Hepatocyte (in vitro differentiated cells): Measurements from ENCODE around the gene SBF2. TPM values are rescaled to one million over a fixed set of nuclear protein-coding genes. Genes with fewer than 3 reads are reported as not detected.
"Not testable (repeated sequence)": the region's sequence is repeated elsewhere in the genome, so short reads cannot be mapped to it uniquely, and the experiment has no call there.

Experiments
- DNase-seq: peaks from one replicate; pipeline ENCODE4 v3.0.0-alpha.2; 2016; ENCODE audit warnings: low spot score
- H2AFZ ChIP-seq: fragments of 200-600 bp; sonication (generic); 2 replicates; pipeline ENCODE4 v1.6.0; 2016; ENCODE audit warnings: antibody characterized with exemption, mild to moderate bottlenecking
- H3K27ac ChIP-seq: fragments of 200-600 bp; sonication (generic); 2 replicates; pipeline ENCODE4 v1.5.1; 2016; ENCODE audit warnings: mild to moderate bottlenecking
- H3K27me3 ChIP-seq: fragments of 200-600 bp; sonication (generic); 2 replicates; pipeline ENCODE4 v1.6.1; 2016
- H3K36me3 ChIP-seq: fragments of 200-600 bp; sonication (generic); replicated peaks from 2 replicates; pipeline ENCODE4 v1.5.1; 2016; ENCODE audit warnings: low read depth; ENCODE audit not compliant: insufficient read depth
- H3K4me1 ChIP-seq: fragments of 200-600 bp; sonication (generic); 2 replicates; pipeline ENCODE4 v1.5.1; 2016; ENCODE audit warnings: mild to moderate bottlenecking, moderate library complexity; ENCODE audit not compliant: insufficient read depth
- H3K4me2 ChIP-seq: fragments of 200-600 bp; sonication (generic); 2 replicates; pipeline ENCODE4 v1.6.0; 2016
- H3K4me3 ChIP-seq: fragments of 200-600 bp; sonication (generic); 2 replicates; pipeline ENCODE4 v1.5.1; 2016; ENCODE audit warnings: mild to moderate bottlenecking
- H3K79me2 ChIP-seq: fragments of 200-600 bp; sonication (generic); 2 replicates; pipeline ENCODE4 v1.6.0; 2017; ENCODE audit warnings: mild to moderate bottlenecking
- H3K9me2 ChIP-seq: fragments of 200-600 bp; sonication (generic); replicated peaks from 2 replicates; pipeline ENCODE4 v1.6.0; 2017; ENCODE audit warnings: mild to moderate bottlenecking; ENCODE audit not compliant: insufficient read depth
- H3K9me3 ChIP-seq: fragments of 200-600 bp; sonication (generic); 2 replicates; pipeline ENCODE4 v1.5.1; 2016; ENCODE audit warnings: low read depth, mild to moderate bottlenecking
- H4K20me1 ChIP-seq: fragments of 200-600 bp; sonication (generic); 2 replicates; pipeline ENCODE4 v1.6.0; 2016; ENCODE audit warnings: mild to moderate bottlenecking; ENCODE audit not compliant: insufficient read depth, poor library complexity, severe bottlenecking
- EZH2 ChIP-seq: fragments of 200-600 bp; sonication (generic); IDR thresholded peaks from 2 replicates; pipeline ENCODE4 v1.6.1; 2016; ENCODE audit warnings: antibody characterized with exemption, mild to moderate bottlenecking, borderline replicate concordance
- EZH2phosphoT487 ChIP-seq: fragments of 200-600 bp; sonication (generic); IDR thresholded peaks from one replicate; pipeline ENCODE4 v1.6.1; 2018; ENCODE audit warnings: antibody characterized with exemption, mild to moderate bottlenecking, low read depth, moderate library complexity; ENCODE audit not compliant: unreplicated experiment, severe bottlenecking
- WGBS: methylation state at CpG from one replicate; pipeline ENCODE4 v1.1.6; 2016; ENCODE audit warnings: low lambda C conversion rate; ENCODE audit errors: missing lambda C conversion rate; 5-methylcytosine and 5-hydroxymethylcytosine counted together
- polyA plus RNA-seq: library from polyadenylated mRNA; unstranded; fragments of >200 nt; fragmentation: Nextera tagmentation; extraction: Ambion mirVana; gene quantifications from 2 replicates; pipeline ENCODE4 v1.2.1, GENCODE V29; 2016
- total RNA-seq: library from RNA; depleted of rRNA; stranded (reverse); fragments of >200 nt; gene quantifications from 2 replicates; pipeline ENCODE4 v1.2.3, GENCODE V29; 2014
- TF ChIP-seq, protein P1 (sequence below): fragments of 200-600 bp; sonication (generic); IDR thresholded peaks from 2 replicates; pipeline ENCODE4 v1.5.1; 2016; ENCODE audit warnings: antibody characterized with exemption, mild to moderate bottlenecking; ENCODE audit not compliant: poor library complexity

The SBF2 gene
- total and polyA plus RNA-seq, 2 experiments from 2014 or later = 25.7 to 83.2 TPM

DNA sequence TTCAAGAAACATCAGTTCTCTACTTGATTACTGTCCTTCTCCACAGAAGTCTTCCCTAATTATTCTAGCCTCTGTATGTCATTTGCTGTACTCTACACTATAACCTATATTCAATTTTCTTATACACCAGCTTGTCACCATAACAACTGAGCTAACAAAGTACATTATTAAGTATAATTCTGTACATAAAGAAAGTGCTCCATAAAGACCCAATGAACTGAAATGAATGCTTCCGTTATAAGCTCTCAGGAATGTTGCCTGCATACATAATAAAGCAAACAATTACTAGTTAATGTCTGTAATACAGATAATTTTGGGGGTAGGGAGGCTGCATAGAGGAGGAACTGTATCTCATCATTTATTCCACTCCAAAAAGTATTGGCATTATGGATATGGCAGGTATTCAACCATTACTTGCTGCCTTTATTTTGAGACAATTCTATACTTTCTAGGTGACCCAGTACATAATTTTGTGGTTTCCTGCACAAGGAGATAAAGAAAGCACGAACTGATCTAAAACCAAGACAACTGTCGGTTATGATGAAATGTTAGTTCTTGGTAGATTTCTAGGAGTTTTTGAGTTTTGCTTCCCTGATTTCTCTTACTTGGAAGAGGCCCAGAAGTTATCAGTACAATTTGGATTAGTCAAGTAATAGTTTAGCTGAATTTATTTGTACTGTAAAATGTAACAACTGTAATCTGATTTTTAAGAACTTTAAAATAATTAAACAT, 202.5 kb downstream of the SBF2 start:
- no peak overlapping the region for H2AFZ ChIP-seq
- no peaks in the 10 kb centered on the region for H3K9me3 ChIP-seq
- H3K9me2 ChIP-seq = no peaks in the 10 kb centered on the region
- H3K4me3 ChIP-seq = no peak overlapping the region
- TF ChIP-seq EZH2phosphoT487 = no peak
- no peak for TF ChIP-seq EZH2
- TF ChIP-seq, protein P1, sequence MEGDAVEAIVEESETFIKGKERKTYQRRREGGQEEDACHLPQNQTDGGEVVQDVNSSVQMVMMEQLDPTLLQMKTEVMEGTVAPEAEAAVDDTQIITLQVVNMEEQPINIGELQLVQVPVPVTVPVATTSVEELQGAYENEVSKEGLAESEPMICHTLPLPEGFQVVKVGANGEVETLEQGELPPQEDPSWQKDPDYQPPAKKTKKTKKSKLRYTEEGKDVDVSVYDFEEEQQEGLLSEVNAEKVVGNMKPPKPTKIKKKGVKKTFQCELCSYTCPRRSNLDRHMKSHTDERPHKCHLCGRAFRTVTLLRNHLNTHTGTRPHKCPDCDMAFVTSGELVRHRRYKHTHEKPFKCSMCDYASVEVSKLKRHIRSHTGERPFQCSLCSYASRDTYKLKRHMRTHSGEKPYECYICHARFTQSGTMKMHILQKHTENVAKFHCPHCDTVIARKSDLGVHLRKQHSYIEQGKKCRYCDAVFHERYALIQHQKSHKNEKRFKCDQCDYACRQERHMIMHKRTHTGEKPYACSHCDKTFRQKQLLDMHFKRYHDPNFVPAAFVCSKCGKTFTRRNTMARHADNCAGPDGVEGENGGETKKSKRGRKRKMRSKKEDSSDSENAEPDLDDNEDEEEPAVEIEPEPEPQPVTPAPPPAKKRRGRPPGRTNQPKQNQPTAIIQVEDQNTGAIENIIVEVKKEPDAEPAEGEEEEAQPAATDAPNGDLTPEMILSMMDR = no peak
- H4K20me1 ChIP-seq = no peaks in the 10 kb centered on the region
- H3K79me2 ChIP-seq = peaks cover 11% of the 10 kb centered on the region
- no peak overlapping the region for H3K27ac ChIP-seq
- DNase-seq = no peak
- no peak overlapping the region for H3K4me2 ChIP-seq
- H3K27me3 ChIP-seq = no peaks in the 10 kb centered on the region
- WGBS = 80% methylated on average over 3 of the region's 3 CpGs
- no peaks in the 10 kb centered on the region for H3K36me3 ChIP-seq
- H3K4me1 ChIP-seq = peaks cover 11% of the 10 kb centered on the region

DNA sequence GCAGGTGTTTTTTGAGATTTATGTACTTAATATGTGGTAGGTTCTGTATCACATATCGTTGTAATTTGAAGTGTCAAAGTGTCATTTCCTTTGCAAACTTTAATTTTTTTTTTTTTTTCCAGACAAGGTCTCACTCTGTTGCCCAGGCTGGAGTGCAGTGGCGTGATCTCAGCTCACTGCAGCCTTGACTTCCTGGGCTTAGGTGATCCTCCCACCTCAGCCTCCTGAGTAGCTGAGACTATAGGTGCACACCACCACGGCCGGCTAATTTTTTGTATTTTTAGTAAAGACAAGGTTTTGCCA, 206.1 kb downstream of the SBF2 start:
- WGBS = 80% methylated on average over 4 of the region's 4 CpGs
- H3K4me2 ChIP-seq, DNase-seq, H3K36me3 ChIP-seq, H3K27me3 ChIP-seq, H3K9me3 ChIP-seq, H3K9me2 ChIP-seq, H2AFZ ChIP-seq, H3K4me3 ChIP-seq, H3K27ac ChIP-seq, H4K20me1 ChIP-seq: not testable (repeated sequence)
- peaks cover 20% of the 10 kb centered on the region for H3K79me2 ChIP-seq
- H3K4me1 ChIP-seq = peaks cover 11% of the 10 kb centered on the region

DNA sequence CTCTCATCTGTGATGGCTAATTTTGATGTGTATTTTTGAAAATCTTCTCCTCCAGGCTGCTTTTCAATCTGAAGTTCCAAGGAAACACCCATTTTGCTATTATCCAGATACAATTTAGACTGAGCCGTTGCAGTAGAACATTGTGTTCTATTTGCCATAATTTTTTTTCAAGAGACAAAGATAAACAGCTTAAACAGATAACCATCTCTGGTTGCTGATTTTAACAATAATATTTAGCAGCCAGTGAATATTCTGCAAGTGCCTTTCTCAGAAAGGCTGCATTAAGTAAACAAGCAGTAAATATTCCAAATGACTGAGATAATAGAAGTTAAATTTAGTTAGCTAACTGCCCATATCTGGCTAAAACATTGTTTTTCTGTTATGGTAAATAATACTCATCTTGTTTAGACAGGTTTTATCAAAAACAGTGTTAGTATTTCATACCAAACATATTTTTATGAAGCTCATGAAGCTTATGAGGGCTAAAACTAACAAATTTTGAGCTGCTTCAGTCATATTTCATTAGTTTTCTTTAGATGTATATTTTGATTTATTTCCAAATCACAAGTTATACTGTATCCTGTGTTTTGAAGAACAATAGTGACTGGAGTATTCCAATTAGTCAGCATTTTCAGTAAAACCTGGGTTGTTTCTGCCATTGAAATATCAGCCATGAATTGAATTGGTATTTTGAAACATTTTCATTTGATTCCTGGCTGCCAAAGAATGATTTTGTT, 206.7 kb downstream of the SBF2 start:
- Histone ChIP-seq H4K20me1 (no peaks in the 10 kb centered on the region), H3K79me2 (peaks cover 21% of the 10 kb centered on the region), H3K36me3 (no peaks in the 10 kb centered on the region), H3K27ac (peak overlapping the region; percentile 5), H2AFZ (no peak overlapping the region), H3K27me3 (no peaks in the 10 kb centered on the region), H3K9me2 (no peaks in the 10 kb centered on the region), H3K9me3 (no peaks in the 10 kb centered on the region), H3K4me1 (peaks cover 11% of the 10 kb centered on the region), H3K4me3 (no peak overlapping the region), H3K4me2 (peak overlapping the region; percentile 51)
- 16% methylated on average over 1 of the region's 1 CpG for WGBS
- no peak for DNase-seq
- TF ChIP-seq EZH2phosphoT487 (no peak), EZH2 (no peak)
- TF ChIP-seq, protein P1 = no peak

DNA sequence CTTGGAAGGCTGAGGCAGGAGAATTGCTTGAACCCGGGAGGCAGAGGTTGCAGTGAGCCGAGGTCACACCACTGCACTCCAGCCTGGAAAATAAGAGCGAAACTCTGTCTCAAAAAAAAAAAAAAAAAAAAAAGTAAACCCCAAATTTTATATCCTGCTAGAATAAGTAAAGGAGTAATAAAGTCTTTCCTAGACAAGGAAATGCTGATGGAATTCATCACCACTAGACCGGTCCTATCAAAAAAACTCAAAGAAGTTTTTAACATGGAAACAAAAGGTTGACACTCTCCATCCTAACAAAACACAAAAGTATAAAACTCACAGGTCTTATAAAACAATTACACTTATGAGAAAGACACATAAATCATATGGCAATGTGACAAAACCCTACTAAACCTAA, 213.9 kb downstream of the SBF2 start:
- over 99% methylated on average over 4 of the region's 4 CpGs for WGBS
- peaks cover 54% of the 10 kb centered on the region for H3K79me2 ChIP-seq
- H3K27ac ChIP-seq = no peak overlapping the region
- no peaks in the 10 kb centered on the region for H3K36me3 ChIP-seq
- H3K4me3 ChIP-seq = no peak overlapping the region
- H2AFZ ChIP-seq = no peak overlapping the region
- DNase-seq = no peak
- no peaks in the 10 kb centered on the region for H3K4me1 ChIP-seq
- TF ChIP-seq EZH2 (no peak), EZH2phosphoT487 (no peak)
- TF ChIP-seq, protein P1 = no peak
- H3K27me3 ChIP-seq = no peaks in the 10 kb centered on the region
- no peak overlapping the region for H3K4me2 ChIP-seq
- no peaks in the 10 kb centered on the region for H4K20me1 ChIP-seq
- H3K9me2 ChIP-seq = no peaks in the 10 kb centered on the region
- peaks cover 24% of the 10 kb centered on the region for H3K9me3 ChIP-seq
